ENCODE data around the gene CPD. TPM values are rescaled to one million over a fixed set of nuclear protein-coding genes. Genes with fewer than 3 reads are reported as not detected.
A peak's percentile ranks its signal among the peaks of the same experiment; 100 is the strongest.

CPD gene
- polyA plus RNA-seq, 2 of the 4 experiments (the other 2 are of a cell fraction): 22.4 to 83.3 TPM

GRCh38 chr17:30450125-30451027, 71.6 kb downstream of the CPD start:
- Histone ChIP-seq H3K4me3 (no peak overlapping the region), H3K9me3 (no peaks in the 10 kb centered on the region), H3K4me2 (peak overlapping the region; percentile 46), H3K4me1 (peaks cover 28% of the 10 kb centered on the region), H3K27ac (peak overlapping the region; percentile 64 to 83)
- ChIA-PET POLR2A (no interaction called here), CTCF (interaction anchor here (0.6 to 1.4 kb wide), 5 partner anchors 17 to 1379 kb away, joined by 3 to 6 read pairs (median 4); no protein-coding TSS in a partner anchor)
- peak; percentile 95 to 98 for ATAC-seq
- DNase-seq (ENCODE audit: low read depth in 1 of 2, low spot score in 1 of 2): peak; percentile 61 to 92
- TF ChIP-seq MAX (IDR thresholded peaks at IDR 0.05) (0 out of 2 replicates have a peak, but pooled peaks have one; percentile 13), CEBPB (IDR thresholded peaks at IDR 0.05) (peak; percentile 88 to 98), RAD21 (conservative IDR thresholded peaks at IDR 0.05 in 1 of 2, IDR thresholded peaks at IDR 0.05 in 1 of 2) (peak in 1 of 2 experiments; percentile 26; a peak in 1 of 5 replicates), JUN (IDR thresholded peaks at IDR 0.05) (peak in 1 of 2 experiments; percentile 73; a peak in 3 of 5 replicates), CHD4 (IDR thresholded peaks at IDR 0.05; ENCODE audit: borderline replicate concordance) (0 out of 2 replicates have a peak, but pooled peaks have one; percentile 55), GATA3 (IDR thresholded peaks at IDR 0.05; ENCODE audit: borderline replicate concordance) (peak; percentile 47; the same call in 1 of the 2 replicates), USF2 (IDR thresholded peaks at IDR 0.05) (no peak), FOSL2 (IDR thresholded peaks at IDR 0.05) (no peak), FOSL2 (CRISPR knock-in tag; IDR thresholded peaks at IDR 0.05) (peak; percentile 75), EP300 (IDR thresholded peaks at IDR 0.05) (0 out of 5 replicates have a peak, but pooled peaks of 1 of the 2 experiments have one; percentile 45), HES2 (IDR thresholded peaks at IDR 0.05) (peak; percentile 55; the same call in 1 of the 2 replicates), RARB (CRISPR knock-in tag; IDR thresholded peaks at IDR 0.05) (0 out of 2 replicates have a peak, but pooled peaks have one; percentile 16), MAFK (IDR thresholded peaks at IDR 0.05; ENCODE audit: partially characterized antibody) (peak; percentile 21), HOXB5 (CRISPR knock-in tag; IDR thresholded peaks at IDR 0.05) (0 out of 2 replicates have a peak, but pooled peaks have one; percentile 12), CHD2 (IDR thresholded peaks at IDR 0.05; ENCODE audit: low read length, partially characterized antibody) (no peak), HDAC2 (IDR thresholded peaks at IDR 0.05) (no peak), MYC (IDR thresholded peaks at IDR 0.05; ENCODE audit: borderline replicate concordance, low read length) (no peak)
- 58% methylated on average over 12 of the region's 12 CpGs for WGBS (ENCODE audit: missing lambda C conversion rate)
- FAIRE-seq: peak; percentile 97

GRCh38 chr17:30454635-30455034, 75.9 kb downstream of the CPD start:
- DNase-seq (ENCODE audit: low read depth in 1 of 2, low spot score in 1 of 2): peak in 1 of 2 experiments; percentile 24
- 73% methylated on average over 4 of the region's 4 CpGs for WGBS (ENCODE audit: missing lambda C conversion rate)
- TF ChIP-seq HOXB5 (CRISPR knock-in tag; IDR thresholded peaks at IDR 0.05) (no peak), EP300 (IDR thresholded peaks at IDR 0.05) (no peak)

GRCh38 chr17:30458371-30458770, 79.6 kb downstream of the CPD start:
- 85% methylated on average over 6 of the region's 6 CpGs for WGBS (ENCODE audit: missing lambda C conversion rate)
- ChIA-PET POLR2A (no interaction called here), CTCF (no interaction called here)
- no peak overlapping the region for H3K27ac ChIP-seq
- DNase-seq (ENCODE audit: low read depth in 1 of 2, low spot score in 1 of 2): no peak
- no peaks in the 10 kb centered on the region for H3K4me1 ChIP-seq
- no peaks in the 10 kb centered on the region for H3K9me3 ChIP-seq
- H3K4me2 ChIP-seq: no peak overlapping the region
- FAIRE-seq: no peak
- no peak overlapping the region for H3K4me3 ChIP-seq
- ATAC-seq: no peak
- TF ChIP-seq JUN (IDR thresholded peaks at IDR 0.05): no peak
- no peak for TF ChIP-seq FOSL2 (IDR thresholded peaks at IDR 0.05)
- no peak for TF ChIP-seq FOSL2 (CRISPR knock-in tag; IDR thresholded peaks at IDR 0.05)
- TF ChIP-seq TP53 (CRISPR knock-in tag; IDR thresholded peaks at IDR 0.05): no peak
- no peak for TF ChIP-seq ELK1 (IDR thresholded peaks at IDR 0.05; ENCODE audit: low read depth, low read length)
- TF ChIP-seq POLR2AphosphoS2 (conservative IDR thresholded peaks at IDR 0.05; ENCODE audit: low read length): no peak
- no peak for TF ChIP-seq KDM5A (IDR thresholded peaks at IDR 0.05)
- no peak for TF ChIP-seq MAZ (IDR thresholded peaks at IDR 0.05; ENCODE audit: borderline replicate concordance, low read depth, low read length)
- TF ChIP-seq HES2 (IDR thresholded peaks at IDR 0.05): no peak
- TF ChIP-seq MAFK (IDR thresholded peaks at IDR 0.05; ENCODE audit: partially characterized antibody): no peak
- no peak for TF ChIP-seq ZNF302 (CRISPR knock-in tag; IDR thresholded peaks at IDR 0.05)
- no peak for TF ChIP-seq RNF2 (IDR thresholded peaks at IDR 0.05; ENCODE audit: borderline replicate concordance, low read depth)
- TF ChIP-seq FOSB (CRISPR knock-in tag; IDR thresholded peaks at IDR 0.05): no peak

More at GRCh38 chr17:30454635-30455034, 75.9 kb downstream of the CPD start:
- no peaks in the 10 kb centered on the region for H3K9me3 ChIP-seq
- H3K4me2 ChIP-seq: no peak overlapping the region
- H3K27ac ChIP-seq: no peak overlapping the region
- no peak for ATAC-seq
- H3K4me3 ChIP-seq: no peak overlapping the region
- ChIA-PET CTCF (interaction anchor here (1.0 to 3.0 kb wide), 3 partner anchors 11 to 22 kb away, joined by 4 to 15 read pairs (median 5); partner anchors contain the start of gene GOSR1), POLR2A (no interaction called here)
- no peak for FAIRE-seq
- H3K4me1 ChIP-seq: peaks cover 22% of the 10 kb centered on the region
